ENCODE results near the gene FGGY.
"Not testable (repeated sequence)": the region's sequence is repeated elsewhere in the genome, so short reads cannot be mapped to it uniquely, and the experiment has no call there.

Gene FGGY

GRCh38 chr1:59346429-59346828 is 49.5 kb downstream of the FGGY start:
- DNase-seq (ENCODE audit: low spot score) (no peak), FAIRE-seq (no peak)

- no peak for DNase-seq (ENCODE audit: low spot score)
- no peak for FAIRE-seq
Observed at GRCh38 chr1:59349101-59349500, 52.2 kb downstream of the FGGY start.

DNA sequence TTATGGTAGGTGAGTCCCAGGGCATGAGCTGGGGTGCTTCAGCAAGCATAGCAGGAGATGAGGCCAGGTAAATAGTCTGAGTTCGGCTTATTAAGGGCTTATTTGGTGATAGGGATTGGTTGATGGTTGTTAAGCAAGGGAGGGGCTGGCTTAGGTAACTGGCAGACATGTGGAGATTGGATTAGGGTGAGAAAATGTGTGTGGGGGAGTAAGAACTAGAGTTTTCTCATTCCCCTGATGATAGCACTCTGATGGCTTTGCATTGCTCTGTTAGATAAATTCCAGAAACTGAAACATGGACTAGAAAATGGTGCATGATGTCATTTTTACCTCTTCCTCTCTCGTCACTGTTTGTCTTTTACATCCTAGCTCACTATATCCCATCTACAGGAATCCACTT is 53.6 kb downstream of the FGGY start:
- no peak for DNase-seq (ENCODE audit: low spot score)
- FAIRE-seq = no peak

- FAIRE-seq (no peak), DNase-seq (ENCODE audit: low spot score) (no peak)
Observed at GRCh38 chr1:59352065-59352464, 55.2 kb downstream of the FGGY start.

GRCh38 chr1:59353453-59353852 is 56.6 kb downstream of the FGGY start:
- FAIRE-seq (no peak), DNase-seq (ENCODE audit: low spot score) (no peak)

- not testable (repeated sequence) for DNase-seq (ENCODE audit: low spot score); FAIRE-seq
Observed at GRCh38 chr1:59354239-59354638, 57.3 kb downstream of the FGGY start.

GRCh38 chr1:59354709-59355337 is 57.9 kb downstream of the FGGY start:
- DNase-seq (ENCODE audit: low spot score) (no peak), FAIRE-seq (no peak)

DNA sequence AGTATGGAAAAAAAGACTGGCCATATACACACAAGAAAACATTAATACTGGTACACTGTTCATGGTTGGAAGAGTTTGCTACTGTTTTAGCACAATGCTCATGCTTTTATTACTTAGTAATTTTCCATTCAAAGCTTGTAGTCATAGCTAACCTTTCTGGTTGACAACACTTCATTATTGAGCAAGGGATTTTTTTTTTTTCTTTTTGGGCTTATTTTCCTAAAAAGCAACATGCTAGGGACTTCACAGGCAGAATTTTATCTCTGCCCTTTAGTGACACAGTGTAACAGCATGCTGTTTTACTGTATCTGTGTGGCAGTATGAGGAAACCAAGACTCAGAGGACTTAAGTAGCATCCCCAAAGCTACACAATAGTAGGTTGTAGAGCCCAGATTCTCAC is 58.5 kb downstream of the FGGY start:
- DNase-seq (ENCODE audit: low spot score) (no peak), FAIRE-seq (peak; percentile 74)

DNA sequence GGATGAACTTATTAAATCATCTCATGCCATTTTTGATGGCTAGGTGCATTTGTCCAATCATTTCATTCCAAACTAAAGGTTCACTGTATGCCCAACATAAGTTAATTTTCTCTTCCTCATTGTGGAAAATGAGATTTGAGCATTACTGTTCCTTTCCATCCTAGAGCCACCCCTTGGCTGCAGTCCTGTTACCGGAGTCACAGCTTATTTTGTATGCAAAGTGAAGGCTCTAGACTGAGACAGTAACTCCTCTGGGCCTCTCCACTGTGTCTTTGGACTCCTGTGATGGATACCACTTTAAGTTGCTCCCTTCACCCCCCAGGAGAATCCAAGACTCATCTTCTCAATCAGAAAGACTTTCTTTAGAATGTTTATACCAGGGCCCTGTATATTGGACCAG is 59.7 kb downstream of the FGGY start:
- FAIRE-seq = no peak
- DNase-seq (ENCODE audit: low spot score) = no peak

DNA sequence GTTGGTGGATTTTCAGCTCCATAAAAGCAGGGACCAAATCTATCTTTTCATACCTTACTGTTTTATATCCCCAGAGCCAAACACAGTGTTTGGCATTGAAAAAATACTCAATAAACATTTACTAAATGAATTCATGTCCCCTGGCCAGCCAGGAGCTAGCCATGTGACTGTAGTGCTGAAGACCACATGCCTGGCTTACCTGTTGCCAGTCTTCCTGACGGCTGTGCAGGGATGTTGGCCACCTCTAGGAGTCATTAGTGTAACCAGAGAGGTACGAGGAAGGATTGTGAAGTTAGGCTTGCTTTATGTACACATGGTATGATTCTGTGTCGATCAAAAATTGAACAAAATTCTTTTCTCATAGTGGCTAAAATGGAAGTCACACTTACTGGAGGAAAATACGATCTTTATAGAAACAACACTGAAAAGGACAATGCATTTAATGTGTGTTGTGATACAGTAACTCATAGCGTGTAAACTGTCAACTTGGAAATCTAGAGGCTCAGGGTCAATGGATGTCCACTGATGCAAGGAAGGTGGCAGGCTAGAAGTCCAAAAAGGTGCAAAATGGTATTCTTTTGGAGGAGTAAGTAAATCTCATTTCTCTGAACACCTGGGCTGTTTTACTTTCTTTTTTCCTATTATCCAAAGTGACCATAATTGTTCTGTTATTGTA is 60.9 kb downstream of the FGGY start:
- FAIRE-seq (no peak), DNase-seq (ENCODE audit: low spot score) (no peak)

DNA sequence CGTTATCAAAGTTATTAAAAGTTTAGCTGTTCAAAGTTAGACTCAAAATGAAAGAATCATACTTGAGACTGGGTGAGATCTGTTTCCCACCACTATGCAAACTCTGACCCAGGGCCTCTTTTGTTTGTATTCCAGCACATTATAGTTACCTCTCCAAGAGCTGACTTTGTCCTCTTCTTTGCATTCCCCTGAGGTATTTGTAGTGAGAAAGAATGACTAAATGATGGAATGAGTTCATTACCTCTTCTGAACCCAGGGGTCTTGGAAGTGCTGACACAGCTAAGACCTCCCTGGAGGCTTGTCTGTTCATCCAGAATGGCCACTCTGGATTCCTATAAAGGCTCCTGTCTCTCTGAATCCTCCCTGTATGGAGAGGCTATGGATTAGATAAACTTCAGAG is 62.4 kb downstream of the FGGY start:
- FAIRE-seq (no peak), DNase-seq (ENCODE audit: low spot score) (no peak)

GRCh38 chr1:59360170-59360569 is 63.3 kb downstream of the FGGY start:
- peak; percentile 37 for FAIRE-seq
- peak; percentile 66 for DNase-seq (ENCODE audit: low spot score)

- DNase-seq (ENCODE audit: low spot score) (no peak), FAIRE-seq (no peak)
Observed at GRCh38 chr1:59360729-59361128, 63.8 kb downstream of the FGGY start.

DNA sequence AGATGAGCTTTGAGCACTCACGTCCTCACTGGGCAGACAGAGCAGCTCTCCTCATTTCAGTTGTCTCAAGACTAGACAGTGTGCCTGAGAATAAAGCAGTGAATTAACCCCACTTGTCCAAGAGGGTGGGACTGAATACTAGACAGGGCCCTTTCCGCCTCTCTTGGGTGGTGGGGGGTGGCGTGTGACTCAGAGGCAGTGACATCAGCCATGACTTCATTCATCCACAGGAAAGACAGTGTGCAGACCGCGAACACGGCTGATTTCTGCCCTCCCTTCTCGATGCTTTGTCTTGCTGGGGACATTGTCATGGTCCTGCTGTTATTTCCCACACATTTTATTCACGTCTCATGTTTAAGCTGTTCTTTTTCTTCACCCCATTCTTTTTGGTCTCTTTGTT is 64.9 kb downstream of the FGGY start:
- FAIRE-seq = no peak
- peak; percentile 37 for DNase-seq (ENCODE audit: low spot score)

DNA sequence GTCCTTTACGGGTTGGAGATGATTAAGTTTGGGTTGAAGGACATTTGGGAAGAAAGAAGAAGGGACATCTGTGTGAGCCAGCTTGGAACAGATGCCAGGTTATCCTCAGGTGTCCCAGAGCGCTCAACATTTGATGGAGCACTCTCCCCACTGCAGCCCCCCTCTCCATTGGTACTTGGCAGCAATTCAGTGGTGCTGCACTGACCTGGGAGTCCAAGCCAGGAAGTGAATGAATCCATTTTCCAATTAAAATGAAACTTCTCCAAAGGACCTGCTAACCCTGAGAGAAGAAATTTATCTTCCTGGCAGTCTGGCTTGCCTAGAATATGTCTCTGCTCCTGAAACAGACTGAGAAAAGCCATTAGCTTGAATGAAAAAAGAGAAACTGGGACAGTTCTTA is 67.1 kb downstream of the FGGY start:
- no peak for FAIRE-seq
- no peak for DNase-seq (ENCODE audit: low spot score)

- no peak for DNase-seq (ENCODE audit: low spot score)
- FAIRE-seq = no peak
Observed at GRCh38 chr1:59366346-59366745, 69.5 kb downstream of the FGGY start.

DNA sequence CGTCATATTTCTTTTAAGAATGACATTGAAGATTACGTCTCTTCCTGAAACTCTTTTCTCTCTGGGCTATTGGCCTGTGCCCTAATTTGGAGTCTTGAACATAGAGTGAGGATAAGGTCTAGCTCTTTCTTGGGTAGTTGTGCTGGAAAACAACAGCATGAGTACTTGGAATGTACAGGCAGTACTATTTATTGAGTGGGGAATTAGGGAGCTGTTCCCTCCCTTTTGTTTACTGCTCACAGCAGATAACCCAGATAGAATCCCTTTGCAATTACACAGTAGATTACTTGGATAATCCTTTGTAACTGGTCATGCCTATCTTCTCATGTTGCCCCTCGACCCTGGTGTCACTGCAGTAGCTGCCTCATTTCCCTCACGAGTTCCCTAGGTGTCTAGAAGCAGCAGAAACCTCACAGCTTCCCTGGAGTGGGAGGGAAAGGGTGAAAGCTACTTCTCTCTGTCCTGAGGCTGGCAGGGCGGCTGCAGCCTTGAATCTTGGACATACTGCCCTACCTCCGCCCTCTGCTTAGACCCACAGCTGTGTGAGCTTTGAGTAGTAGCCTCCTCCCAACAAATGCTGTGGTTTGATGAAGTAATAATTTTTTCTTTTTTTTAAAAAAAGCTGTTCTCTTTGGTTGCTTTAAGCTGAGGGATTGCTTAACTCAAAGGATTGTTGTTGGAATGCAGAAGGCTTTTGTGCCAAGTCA is 70.6 kb downstream of the FGGY start:
- FAIRE-seq (no peak), DNase-seq (ENCODE audit: low spot score) (no peak)

DNA sequence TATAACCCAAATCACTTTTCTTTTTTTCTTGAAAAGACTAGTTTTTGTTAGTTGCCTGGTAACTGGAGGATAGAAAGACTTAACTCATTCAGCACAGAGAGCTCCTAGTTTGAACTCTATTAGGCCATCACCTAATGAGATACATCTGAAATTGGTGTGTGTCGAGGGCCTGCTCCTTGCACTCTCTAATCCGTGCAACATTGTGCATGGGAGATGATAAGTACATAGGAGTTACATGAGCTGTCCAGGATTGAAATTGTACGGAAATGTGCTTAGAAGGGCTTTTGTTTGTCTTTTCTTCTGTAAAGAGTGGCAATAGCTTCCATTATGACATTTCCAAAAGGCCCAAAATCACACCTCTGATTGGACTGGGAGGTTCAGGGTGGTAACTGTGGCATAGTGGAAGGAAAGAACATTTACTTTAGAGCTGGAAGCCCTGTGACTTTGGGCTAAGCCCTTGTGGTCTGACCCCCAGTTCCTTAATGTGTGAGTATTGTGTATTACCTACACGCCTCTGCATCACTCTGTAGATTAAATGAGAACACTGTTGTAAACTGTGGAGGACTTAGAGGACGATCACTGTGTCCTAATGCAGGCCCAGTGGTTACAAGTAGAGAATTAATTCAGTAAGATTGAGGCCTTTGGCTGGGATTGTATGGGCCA is 71.2 kb downstream of the FGGY start:
- DNase-seq (ENCODE audit: low spot score) = no peak
- no peak for FAIRE-seq

DNA sequence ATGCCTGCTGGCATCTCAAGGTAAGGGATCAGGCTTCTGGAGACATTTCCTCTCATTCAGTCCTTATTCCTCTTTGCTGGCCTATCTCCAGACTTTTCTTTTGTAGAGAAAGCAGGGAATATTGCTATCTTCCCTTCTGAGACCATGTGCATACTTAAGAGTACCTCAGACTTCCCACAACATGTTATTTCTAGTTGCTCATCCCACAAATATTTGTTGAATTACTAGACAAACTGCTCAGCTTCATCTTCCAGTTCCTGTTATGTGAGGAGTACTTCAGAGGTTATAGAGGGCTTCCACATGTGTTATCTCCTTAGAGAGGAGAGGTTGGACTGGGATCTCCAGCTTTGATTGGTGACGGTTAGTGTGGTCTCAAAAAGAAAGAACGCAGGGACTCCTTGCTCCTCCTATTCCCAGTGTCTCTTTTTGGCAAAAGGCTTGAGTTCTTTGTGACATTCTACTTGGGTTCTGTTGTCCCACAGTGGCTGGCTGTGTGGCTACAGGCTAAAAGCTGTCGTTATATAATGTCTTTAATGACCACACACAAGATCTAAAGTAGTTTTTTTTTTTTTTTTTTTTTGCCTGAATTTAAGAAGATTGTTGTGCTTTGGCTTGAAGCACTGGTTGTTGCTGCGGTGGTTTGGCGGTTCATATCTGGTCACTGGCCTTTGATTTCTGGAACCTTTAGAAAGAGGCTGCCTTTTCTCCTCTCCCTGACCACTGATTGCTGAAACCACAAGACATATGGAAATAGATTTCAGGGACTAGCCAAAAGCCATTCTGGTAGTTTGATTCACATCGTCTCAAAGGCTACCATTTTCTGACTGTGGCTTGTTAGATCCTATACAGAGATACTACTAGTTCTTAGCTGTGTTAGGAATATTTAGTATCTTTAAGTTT is 78.7 kb downstream of the FGGY start:
- FAIRE-seq (peak; percentile 88), DNase-seq (ENCODE audit: low spot score) (peak; percentile 95)

DNA sequence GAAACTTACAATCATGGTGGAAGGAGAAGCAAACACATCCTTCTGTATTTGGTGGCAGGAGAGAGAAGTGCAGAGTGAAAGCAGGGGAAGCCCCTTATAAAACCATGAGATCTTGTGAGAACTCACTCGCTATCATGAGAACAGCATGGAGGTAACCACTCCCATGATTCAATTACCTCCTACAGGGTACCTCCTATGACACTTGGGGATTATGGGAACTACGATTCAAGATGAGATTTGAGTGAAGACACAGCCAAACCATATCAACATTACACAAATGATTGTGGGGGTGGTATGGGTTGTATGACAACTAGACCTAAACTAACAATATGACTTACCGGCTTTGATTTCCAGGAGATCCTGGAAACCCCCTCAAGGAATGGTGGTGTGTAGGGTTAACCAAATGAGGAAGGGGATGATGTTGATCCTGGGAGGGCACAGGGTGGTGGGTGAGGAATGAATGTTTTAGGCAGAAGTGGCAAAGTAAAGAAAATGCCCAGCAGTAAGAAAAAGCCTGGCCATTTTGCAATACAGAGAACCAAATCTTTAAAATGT is 80.5 kb downstream of the FGGY start:
- no peak for DNase-seq (ENCODE audit: low spot score)
- FAIRE-seq = no peak
